ENCODE data around the gene SMYD3.

GRCh38 chr1:245921417-245921816 lies 585.7 kb downstream of the SMYD3 start:
- no peak for TF ChIP-seq POLR2A (IDR thresholded peaks at IDR 0.05)
- TF ChIP-seq EP300 (IDR thresholded peaks at IDR 0.05), result no peak
- TF ChIP-seq CTCF (IDR thresholded peaks at IDR 0.05), result no peak
